RKO (cell line): ENCODE data around the gene OR5AN1.
A peak's percentile ranks its signal among the peaks of the same experiment; 100 is the strongest.
"Not testable (repeated sequence)": the region's sequence is repeated elsewhere in the genome, so short reads cannot be mapped to it uniquely, and the experiment has no call there.

ENCODE experiments used
- DNase-seq: peaks from one replicate; pipeline ENCODE4 v3.0.0-alpha.2; 2016; ENCODE audit warnings: low spot score

Gene OR5AN1, protein sequence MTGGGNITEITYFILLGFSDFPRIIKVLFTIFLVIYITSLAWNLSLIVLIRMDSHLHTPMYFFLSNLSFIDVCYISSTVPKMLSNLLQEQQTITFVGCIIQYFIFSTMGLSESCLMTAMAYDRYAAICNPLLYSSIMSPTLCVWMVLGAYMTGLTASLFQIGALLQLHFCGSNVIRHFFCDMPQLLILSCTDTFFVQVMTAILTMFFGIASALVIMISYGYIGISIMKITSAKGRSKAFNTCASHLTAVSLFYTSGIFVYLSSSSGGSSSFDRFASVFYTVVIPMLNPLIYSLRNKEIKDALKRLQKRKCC

GRCh38 chr11:59358595-59358994 lies at the start of gene OR5AN1:
Gene OR5AN1, plus strand, starts transcription at chr11:59358895. Its CDS starts 5,564 bp downstream, at chr11:59364459.
- no peak for DNase-seq

- DNase-seq, result no peak
Measured at GRCh38 chr11:59335001-59335400, 23.7 kb upstream of the OR5AN1 start.

GRCh38 chr11:59336176-59336575 lies 22.5 kb upstream of the OR5AN1 start:
- no peak for DNase-seq

- DNase-seq, result no peak
Measured at GRCh38 chr11:59336931-59337330, 21.8 kb upstream of the OR5AN1 start.

- not testable (repeated sequence) for DNase-seq
Measured at GRCh38 chr11:59349657-59350056, 9.0 kb upstream of the OR5AN1 start.

DNA sequence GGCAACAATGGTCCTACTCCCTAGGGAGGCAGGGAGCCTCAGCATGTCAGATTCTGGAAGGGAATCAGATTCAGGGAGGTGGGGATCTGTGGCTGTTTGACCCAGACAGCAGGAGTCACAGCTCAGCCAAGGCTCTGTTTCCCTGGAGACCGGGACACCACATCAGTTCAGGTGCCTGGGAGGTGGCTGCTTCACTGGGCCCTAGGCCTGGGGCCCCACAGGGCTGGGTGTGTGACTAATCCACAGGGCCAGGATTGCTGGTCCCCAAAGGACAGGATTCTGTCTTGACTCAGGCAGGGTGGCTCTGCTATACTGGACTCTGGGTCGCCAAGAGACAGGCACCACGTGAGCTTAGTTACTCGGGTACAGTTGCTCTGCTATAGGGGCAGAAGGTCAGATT lies 3.5 kb upstream of the OR5AN1 start:
- no peak for DNase-seq

DNA sequence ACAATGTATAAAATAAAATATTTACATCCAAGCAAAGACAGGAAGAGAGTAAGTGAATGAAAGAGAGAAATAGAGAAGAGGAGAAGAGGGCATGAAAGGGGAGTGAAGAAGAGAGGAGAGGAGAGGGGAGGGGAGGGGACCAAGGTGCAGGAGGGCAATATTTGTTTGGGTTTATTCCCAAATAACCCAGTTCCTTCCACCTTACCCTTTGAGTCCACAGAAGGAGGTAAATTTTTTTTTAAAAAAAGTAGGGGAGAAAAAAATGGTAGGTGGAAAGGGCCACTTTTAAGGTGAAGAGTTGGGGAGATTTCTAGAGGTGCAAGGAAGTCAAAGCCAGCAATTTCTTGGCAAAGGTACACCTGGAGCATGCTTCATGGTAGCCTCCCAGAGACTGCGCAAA lies 2.1 kb upstream of the OR5AN1 start:
- DNase-seq, result no peak

GRCh38 chr11:59358020-59358419 lies 675 bp upstream of the OR5AN1 start:
- DNase-seq, result no peak

GRCh38 chr11:59365232-59366018 lies 6.7 kb downstream of the OR5AN1 start:
- no peak for DNase-seq

DNA sequence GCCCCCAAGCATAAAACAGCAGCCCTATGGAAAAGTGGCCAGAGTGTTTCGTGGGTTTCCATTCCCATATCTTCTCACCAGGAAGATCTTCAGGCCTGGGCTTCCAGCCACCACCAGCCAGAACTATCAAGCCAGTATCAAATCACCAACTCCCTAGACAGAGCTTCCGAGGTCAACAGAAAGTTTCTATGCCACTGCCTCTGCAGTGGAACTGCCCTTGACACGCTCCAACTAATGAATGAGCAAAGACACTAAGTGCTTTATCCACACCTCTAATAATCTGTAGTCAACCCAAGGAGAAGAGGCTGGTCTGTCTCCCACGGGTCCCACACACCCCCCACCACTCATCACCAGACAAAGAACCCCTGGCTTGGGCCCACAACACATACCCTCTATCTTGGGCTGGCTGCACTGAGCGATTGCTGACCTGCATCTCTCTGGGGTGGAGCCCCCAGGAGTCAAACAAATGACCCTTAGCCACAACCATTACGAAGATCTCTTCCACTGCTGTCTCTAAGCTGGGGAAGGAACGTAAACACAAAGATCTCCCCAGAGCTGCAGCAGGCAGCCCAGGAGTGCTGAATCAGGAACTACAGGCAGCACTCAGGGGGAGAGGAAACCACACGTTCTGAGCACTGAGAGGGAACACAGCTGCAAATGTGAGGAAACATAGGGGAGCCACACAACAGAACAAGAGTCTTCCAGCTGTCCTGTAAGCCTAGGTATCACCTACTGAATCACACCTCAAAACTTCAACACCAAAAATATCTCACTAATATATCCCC lies 9.7 kb downstream of the OR5AN1 start:
- no peak for DNase-seq

GRCh38 chr11:59372324-59372723 lies 13.6 kb downstream of the OR5AN1 start:
- DNase-seq, result not testable (repeated sequence)

- no peak for DNase-seq
Measured at GRCh38 chr11:59380263-59381059, 21.8 kb downstream of the OR5AN1 start.

GRCh38 chr11:59394186-59394585 lies 35.5 kb downstream of the OR5AN1 start:
- DNase-seq, result no peak

GRCh38 chr11:59400461-59401261 lies 42.0 kb downstream of the OR5AN1 start:
- no peak for DNase-seq

DNA sequence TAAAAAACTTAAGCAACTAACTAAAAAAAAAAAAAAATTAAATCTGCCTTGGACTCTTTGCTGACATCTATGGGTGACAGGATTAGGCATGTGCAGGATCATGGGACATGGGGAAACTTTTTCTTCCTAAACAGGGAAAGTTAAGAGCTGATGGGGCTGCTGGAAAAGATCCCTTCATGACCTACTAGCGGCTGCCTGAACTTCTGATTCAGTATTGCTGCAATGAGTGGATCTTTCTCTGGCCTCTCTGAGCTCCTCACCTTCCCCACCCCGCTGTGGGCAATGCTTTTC lies 42.5 kb downstream of the OR5AN1 start:
- no peak for DNase-seq

DNA sequence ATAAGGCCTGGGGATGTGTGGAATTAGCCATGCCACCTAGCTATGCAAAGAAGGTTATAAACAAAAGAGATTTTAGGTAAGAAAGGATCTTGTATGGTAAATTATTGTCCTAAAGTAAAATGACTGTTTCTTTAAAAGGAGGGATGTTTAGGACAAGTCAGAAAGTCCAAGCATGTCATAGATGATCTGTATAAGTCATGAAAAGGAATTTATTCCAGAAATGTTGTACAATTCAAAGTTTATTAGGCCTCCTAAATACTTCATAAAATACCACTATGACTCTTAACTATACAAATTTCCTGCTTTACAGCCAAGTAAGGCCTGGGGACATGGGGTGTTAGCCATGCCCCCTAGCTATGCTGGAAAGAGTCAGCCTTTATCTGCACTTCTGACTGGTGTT lies 44.9 kb downstream of the OR5AN1 start:
- DNase-seq, result peak; percentile 3

GRCh38 chr11:59413646-59414045 lies 55.0 kb downstream of the OR5AN1 start:
- DNase-seq, result no peak

DNA sequence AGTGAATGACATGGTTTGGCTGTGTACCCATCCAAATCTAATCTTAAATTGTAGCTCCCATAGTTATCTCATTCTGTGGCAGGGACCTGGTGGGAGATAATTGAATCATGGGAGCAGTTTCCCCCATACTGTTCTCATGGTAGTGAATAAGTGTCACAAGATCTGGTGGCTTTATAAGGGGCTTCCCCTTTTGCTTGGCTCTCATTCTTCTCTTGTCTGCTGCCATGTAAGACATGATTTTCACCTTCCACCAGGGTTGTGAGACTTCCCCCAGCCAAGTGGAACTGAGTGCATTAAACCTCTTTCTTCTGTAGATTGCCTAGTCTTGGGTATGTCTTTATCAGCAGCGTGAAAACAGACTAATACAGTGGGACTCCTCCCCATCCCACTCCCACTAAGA lies 56.4 kb downstream of the OR5AN1 start:
- no peak for DNase-seq

DNA sequence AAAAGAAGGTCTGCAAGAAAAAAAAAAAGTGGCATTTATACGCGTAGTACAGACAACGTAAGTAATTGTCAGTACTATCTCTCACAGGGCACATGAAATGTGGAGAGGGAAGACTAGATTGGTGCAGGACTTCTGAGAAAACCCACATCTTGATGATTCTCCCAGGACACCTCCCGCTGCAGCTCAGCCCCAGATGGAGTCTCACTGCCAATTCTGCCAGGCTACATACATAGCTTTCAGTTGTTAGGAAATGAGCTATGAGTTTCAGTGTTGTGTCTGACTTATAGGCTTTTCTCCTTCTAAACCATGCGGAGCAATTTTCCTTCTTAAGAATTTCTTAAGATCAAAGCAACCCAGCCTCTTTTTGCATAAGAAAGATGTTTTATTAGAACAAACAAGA lies 57.9 kb downstream of the OR5AN1 start:
- no peak for DNase-seq

- DNase-seq, result no peak
Measured at GRCh38 chr11:59417023-59417422, 58.3 kb downstream of the OR5AN1 start.

- DNase-seq, result no peak
Measured at GRCh38 chr11:59418156-59418555, 59.5 kb downstream of the OR5AN1 start.
